IMR-90 (cell line): Measurements from ENCODE around the gene COL9A3. TPM values are rescaled to one million over a fixed set of nuclear protein-coding genes. Genes with fewer than 3 reads are reported as not detected.
A peak's percentile ranks its signal among the peaks of the same experiment; 100 is the strongest.

Experiments used
- ATAC-seq: fragments of 200-7000 bp; cut with Tn5 transposase; 2 replicates; pipeline ENCODE4 v1.9.1; 2020; ENCODE audit warnings: low read depth, mild to moderate bottlenecking, moderate library complexity
- BruUV-seq: library from RNA; stranded (reverse); fragments of 400-500 nt; replicated peaks from 2 replicates; lab custom pipeline; 2021; lab: Mats Ljungman, UMichigan
- CTCF ChIA-PET: fragments of 300-600 bp; formaldehyde crosslinking; extraction: SDS; loops from one replicate; lab custom pipeline; 2021; ENCODE audit warnings: antibody characterized with exemption; lab: Yijun Ruan, JAX
- POLR2A ChIA-PET: fragments of 300-600 bp; sonication (Branson Sonifier 250); formaldehyde crosslinking; loops from one replicate; lab custom pipeline; 2022; ENCODE audit warnings: antibody characterized with exemption; ENCODE audit not compliant: unreplicated experiment; lab: Charles Lee
- DNase-seq: peaks from one replicate; pipeline ENCODE4 v3.0.0; 2013
- H2AFZ ChIP-seq: replicated peaks from 2 replicates; pipeline ENCODE3; 2013; ENCODE audit warnings: low read length, mild to moderate bottlenecking; ENCODE audit not compliant: poor library complexity
- H2AK5ac ChIP-seq: 2 replicates; pipeline ENCODE4 v1.6.1; 2013; ENCODE audit warnings: low read depth, low read length, inconsistent platforms
- H2AK9ac ChIP-seq: replicated peaks from 2 replicates; pipeline ENCODE3; 2013; ENCODE audit warnings: mild to moderate bottlenecking, low read depth, low read length, moderate library complexity; ENCODE audit not compliant: poor library complexity
- H2BK120ac ChIP-seq: 2 replicates; pipeline ENCODE4 v1.6.1; 2013; ENCODE audit warnings: low read depth, low read length, inconsistent platforms
- H2BK15ac ChIP-seq: 3 replicates; pipeline ENCODE4 v1.6.1; 2013; ENCODE audit warnings: low read depth, low read length, inconsistent platforms
- H2BK20ac ChIP-seq: 2 replicates; pipeline ENCODE4 v1.6.1; 2013; ENCODE audit warnings: low read depth, mild to moderate bottlenecking, inconsistent platforms, low read length, moderate library complexity
- H2BK5ac ChIP-seq: 2 replicates; pipeline ENCODE4 v1.6.1; 2013; ENCODE audit warnings: mild to moderate bottlenecking, low read depth, low read length, inconsistent platforms; ENCODE audit not compliant: poor library complexity, severe bottlenecking
- H3K14ac ChIP-seq: replicated peaks from 2 replicates; pipeline ENCODE4 v1.6.1; 2013; ENCODE audit warnings: low read depth, low read length, inconsistent platforms
- H3K18ac ChIP-seq: 2 replicates; pipeline ENCODE4 v1.6.1; 2013; ENCODE audit warnings: low read depth, low read length, control low read depth
- H3K23ac ChIP-seq: 2 replicates; pipeline ENCODE4 v1.6.1; 2013; ENCODE audit warnings: low read depth, low read length, inconsistent platforms
- H3K27ac ChIP-seq: 2 replicates; pipeline ENCODE4 v1.5.1; 2013; ENCODE audit warnings: mild to moderate bottlenecking, control low read depth, low read length; ENCODE audit not compliant: insufficient read depth
- H3K27me3 ChIP-seq: 2 replicates; pipeline ENCODE4 v1.6.1; 2013; ENCODE audit warnings: low read length; ENCODE audit not compliant: control insufficient read depth, insufficient read depth
- H3K36me3 ChIP-seq: 2 replicates; pipeline ENCODE4 v1.6.1; 2013; ENCODE audit warnings: low read length, mixed read lengths; ENCODE audit not compliant: control insufficient read depth, insufficient read depth
- H3K4ac ChIP-seq: 2 replicates; pipeline ENCODE4 v1.6.1; 2013; ENCODE audit warnings: low read depth, low read length, inconsistent platforms
- H3K4me1 ChIP-seq: 2 replicates; pipeline ENCODE4 v1.6.1; 2013; ENCODE audit warnings: low read length, mixed read lengths; ENCODE audit not compliant: control insufficient read depth, insufficient read depth
- H3K4me2 ChIP-seq: 2 replicates; pipeline ENCODE4 v1.6.1; 2013; ENCODE audit warnings: low read depth, mild to moderate bottlenecking, control low read depth, low read length, moderate library complexity
- H3K4me3 ChIP-seq: 2 replicates; pipeline ENCODE4 v1.5.1; 2013; ENCODE audit warnings: low read depth, mild to moderate bottlenecking, control low read depth, low read length, moderate library complexity; ENCODE audit not compliant: insufficient read depth
- H3K56ac ChIP-seq: 2 replicates; pipeline ENCODE4 v1.6.1; 2013; ENCODE audit warnings: low read length, inconsistent platforms; ENCODE audit not compliant: insufficient read depth; ENCODE audit errors: extremely low read depth
- H3K79me1 ChIP-seq, 2 experiments: 2 replicates each; pipeline ENCODE4 v1.6.1; 2013; ENCODE audit warnings: low read length in 2 of 2, inconsistent platforms in 1 of 2, low read depth in 1 of 2
- H3K9ac ChIP-seq: 2 replicates; pipeline ENCODE4 v1.6.1; 2013; ENCODE audit warnings: low read depth, low read length, control low read depth
- H3K9me1 ChIP-seq: 2 replicates; pipeline ENCODE4 v1.6.1; 2013; ENCODE audit warnings: low read length, inconsistent platforms; ENCODE audit not compliant: insufficient read depth
- H3K9me3 ChIP-seq: 2 replicates; pipeline ENCODE4 v1.6.1; 2013; ENCODE audit warnings: low read length; ENCODE audit not compliant: control insufficient read depth, insufficient read depth
- H4K20me1 ChIP-seq: 2 replicates; pipeline ENCODE4 v1.6.1; 2013; ENCODE audit warnings: low read length, inconsistent platforms; ENCODE audit not compliant: insufficient read depth
- H4K5ac ChIP-seq: 2 replicates; pipeline ENCODE4 v1.6.1; 2013; ENCODE audit warnings: mild to moderate bottlenecking, low read depth, low read length, control low read depth
- H4K8ac ChIP-seq, 2 experiments: 2 replicates each; pipeline ENCODE4 v1.6.1; 2013; ENCODE audit warnings: low read depth in 2 of 2, low read length in 2 of 2, control low read depth in 1 of 2, inconsistent platforms in 1 of 2
- H4K91ac ChIP-seq: 2 replicates; pipeline ENCODE4 v1.6.1; 2013; ENCODE audit warnings: low read depth, low read length, inconsistent platforms; ENCODE audit not compliant: insufficient read depth
- BHLHE40 ChIP-seq: fragments of 150-350 bp; IDR thresholded peaks from 2 replicates; pipeline ENCODE4 v1.6.1; 2016; ENCODE audit warnings: mild to moderate bottlenecking, low read depth, low read length
- FOS ChIP-seq: fragments of 150-350 bp; IDR thresholded peaks from 2 replicates; pipeline ENCODE4 v1.6.1; 2016; ENCODE audit warnings: low read depth, low read length
- POLR2A ChIP-seq: IDR thresholded peaks from 2 replicates; pipeline ENCODE4 v1.6.1; 2012; ENCODE audit warnings: mild to moderate bottlenecking, low read depth, low read length
- RFX5 ChIP-seq: IDR thresholded peaks from 2 replicates; pipeline ENCODE4 v1.8.0; 2012; ENCODE audit warnings: low read depth, mild to moderate bottlenecking, low read length, moderate library complexity
- WGBS, 2 experiments: methylation state at CpG; one replicate each; pipeline versions ENCODE4 v1.1.5 to v1.1.7; 2013; ENCODE audit warnings: missing lambda C conversion rate in 2 of 2; ENCODE audit not compliant: insufficient read length in 1 of 2; ENCODE audit errors: extremely low coverage in 2 of 2; 5-methylcytosine and 5-hydroxymethylcytosine counted together
- dilution Hi-C: fragments of 300-500 bp; cut with HindIII; formaldehyde crosslinking; loops from one replicate; pipeline ENCODE4 v1.14.3; 2018; ENCODE audit warnings: low sequenced_read_pairs; ENCODE audit not compliant: unreplicated experiment
- in situ Hi-C: fragments of 300-500 bp; cut with MboI; formaldehyde crosslinking; loops from 3 replicates; pipeline ENCODE4 v1.14.3; 2019; ENCODE audit warnings: low sequenced_read_pairs, inconsistent platforms, mixed read lengths
- intact Hi-C: fragments of 100-400 bp; cut with micrococcal nuclease; formaldehyde crosslinking; loops from 2 replicates; pipeline ENCODE4 v1.10.0; 2022
- polyA plus RNA-seq, 3 experiments: library from polyadenylated mRNA; depleted of rRNA; stranded (reverse); fragments of >200 nt; gene quantifications; 2 replicates each; pipeline ENCODE4 v1.2.3, GENCODE V29; 2012; ENCODE audit warnings: low replicate concordance in 1 of 3
- total RNA-seq: library from RNA; depleted of rRNA; stranded (reverse); fragments of >200 nt; gene quantifications from 2 replicates; pipeline ENCODE4 v1.2.3, GENCODE V29; 2012
- TF ChIP-seq, protein P1 (sequence below): fragments of 150-350 bp; IDR thresholded peaks from 2 replicates; pipeline ENCODE4 v1.6.1; 2016; ENCODE audit warnings: low read depth, mild to moderate bottlenecking, low read length, moderate library complexity, borderline replicate concordance

The COL9A3 gene
- total and polyA plus RNA-seq, 2 of the 4 experiments (the other 2 are of a cell fraction): 0.36 to 1.4 TPM

DNA sequence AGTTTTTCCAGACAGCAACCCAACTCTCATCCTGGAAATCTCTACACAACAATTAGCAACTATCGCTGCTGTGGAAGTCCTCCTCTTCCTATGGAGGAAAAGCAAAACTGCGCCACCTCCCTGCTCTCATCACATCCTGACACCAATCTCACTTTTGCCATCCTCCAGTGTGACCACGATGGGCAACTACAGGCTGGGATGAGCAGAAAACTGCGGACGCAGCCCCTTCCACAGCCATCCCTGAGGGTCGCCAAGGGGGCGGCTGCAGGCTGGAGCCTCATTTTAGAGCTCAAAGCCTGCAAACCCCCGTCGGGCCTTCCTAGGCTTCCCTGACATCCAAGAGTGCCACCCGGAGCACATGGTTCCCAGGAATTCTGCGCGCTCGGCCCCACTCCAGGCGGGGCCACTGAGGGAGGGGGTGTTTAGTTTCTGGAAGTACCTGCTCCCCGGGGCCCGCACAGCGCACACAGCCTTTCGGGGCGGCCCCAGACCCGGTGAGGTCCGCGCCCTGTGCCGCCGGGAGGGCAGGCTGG, 43.6 kb downstream of the COL9A3 start:
- no peak overlapping the region for H3K27ac ChIP-seq
- POLR2A ChIA-PET: no interaction called here
- WGBS, 2 experiments: 0% methylated on average over 2 of the region's 24 CpGs; no CpG with 5 or more reads in 1 of the 2 experiments
- H4K20me1 ChIP-seq: peaks cover 19% of the 10 kb centered on the region
- no peak overlapping the region for H4K91ac ChIP-seq
- no peak overlapping the region for H4K8ac ChIP-seq
- H2AK5ac ChIP-seq: no peak overlapping the region
- H3K4me1 ChIP-seq: 0 out of 2 replicates have a peak, but pooled peaks cover 3% of the 10 kb centered on the region
- H3K27me3 ChIP-seq: no peaks in the 10 kb centered on the region
- peak overlapping the region; percentile 22 for H3K9ac ChIP-seq
- DNase-seq: peak; percentile 45
- H3K9me1 ChIP-seq: peaks cover 4% of the 10 kb centered on the region; the same call in 1 of the 2 replicates
- H2AK9ac ChIP-seq: peak overlapping the region; percentile 6
- peak overlapping the region; percentile 67; the same call in 1 of the 2 replicates for H3K23ac ChIP-seq
- no peak overlapping the region for H2BK20ac ChIP-seq
- peak overlapping the region; percentile 88 for H3K4me2 ChIP-seq
- peak overlapping the region; percentile 75 for H2AFZ ChIP-seq
- H3K14ac ChIP-seq: peak overlapping the region; percentile 55; the same call in 1 of the 2 replicates
- BruUV-seq: no TSS peak
- ATAC-seq: no peak; the same call in 1 of the 2 replicates
- TF ChIP-seq BHLHE40: no peak
- TF ChIP-seq POLR2A: no peak
- TF ChIP-seq, protein P1, sequence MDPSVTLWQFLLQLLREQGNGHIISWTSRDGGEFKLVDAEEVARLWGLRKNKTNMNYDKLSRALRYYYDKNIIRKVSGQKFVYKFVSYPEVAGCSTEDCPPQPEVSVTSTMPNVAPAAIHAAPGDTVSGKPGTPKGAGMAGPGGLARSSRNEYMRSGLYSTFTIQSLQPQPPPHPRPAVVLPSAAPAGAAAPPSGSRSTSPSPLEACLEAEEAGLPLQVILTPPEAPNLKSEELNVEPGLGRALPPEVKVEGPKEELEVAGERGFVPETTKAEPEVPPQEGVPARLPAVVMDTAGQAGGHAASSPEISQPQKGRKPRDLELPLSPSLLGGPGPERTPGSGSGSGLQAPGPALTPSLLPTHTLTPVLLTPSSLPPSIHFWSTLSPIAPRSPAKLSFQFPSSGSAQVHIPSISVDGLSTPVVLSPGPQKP: no peak
- no peak for TF ChIP-seq RFX5
- no peak for TF ChIP-seq FOS
- H3K4me3 ChIP-seq: peak overlapping the region; percentile 100
- H4K5ac ChIP-seq: no peak overlapping the region
- no peak overlapping the region for H2BK5ac ChIP-seq
- intact Hi-C loops: loop anchor here (5.0 kb wide), 1 partner anchor 57 kb away; no protein-coding TSS in a partner anchor
- H3K4ac ChIP-seq: 0 out of 2 replicates have a peak overlapping the region, but pooled peaks have one; percentile 8
- peaks cover 10% of the 10 kb centered on the region; the same call in 1 of the 2 replicates for H3K36me3 ChIP-seq
- no peak overlapping the region for H2BK120ac ChIP-seq
- no peak overlapping the region for H2BK15ac ChIP-seq
- H3K79me1 ChIP-seq: peaks cover 14 to 38% of the 10 kb centered on the region in 2 experiments
- dilution Hi-C loops: no loop called here
- no peak overlapping the region for H3K18ac ChIP-seq
- CTCF ChIA-PET: no interaction called here
- H3K56ac ChIP-seq: no peak overlapping the region; the same call in 1 of the 2 replicates
- in situ Hi-C loops: no loop called here
- H3K9me3 ChIP-seq: no peaks in the 10 kb centered on the region
